MCF 10A (cell line): ENCODE data around the gene BSND. TPM values are rescaled to one million over a fixed set of nuclear protein-coding genes. Genes with fewer than 3 reads are reported as not detected.

Source experiments
- BruUV-seq: library from RNA; stranded (reverse); fragments of 400-500 nt; replicated peaks from 2 replicates; lab custom pipeline; 2021; lab: Mats Ljungman, UMichigan
- CTCF ChIA-PET: fragments of 300-600 bp; sonication (Branson Sonifier 250); formaldehyde crosslinking; extraction: SDS; loops from one replicate; lab custom pipeline; 2021; ENCODE audit warnings: antibody characterized with exemption, inconsistent platforms; lab: Yijun Ruan, JAX
- POLR2A ChIA-PET: fragments of 300-600, 350-650 bp; sonication (Branson Sonifier 250); formaldehyde crosslinking; extraction: SDS; loops from one replicate; lab custom pipeline; 2020; ENCODE audit warnings: antibody characterized with exemption, inconsistent platforms; lab: Yijun Ruan, JAX
- DNase-seq: peaks from one replicate; pipeline ENCODE4 v3.0.0-alpha.2; 2018; ENCODE audit not compliant: unreplicated experiment
- H3K27ac Mint-ChIP-seq: one replicate; pipeline ENCODE4 v1.8.0; 2022; ENCODE audit warnings: mild to moderate bottlenecking, low read depth, mixed read lengths; ENCODE audit not compliant: unreplicated experiment
- H3K27me3 Mint-ChIP-seq: one replicate; pipeline ENCODE4 v1.8.0; 2022; ENCODE audit warnings: mixed read lengths; ENCODE audit not compliant: insufficient read depth, unreplicated experiment
- H3K36me3 Mint-ChIP-seq: one replicate; pipeline ENCODE4 v1.8.0; 2022; ENCODE audit warnings: mild to moderate bottlenecking, moderate library complexity, mixed read lengths; ENCODE audit not compliant: insufficient read depth, unreplicated experiment
- H3K4me1 Mint-ChIP-seq: one replicate; pipeline ENCODE4 v1.8.0; 2022; ENCODE audit warnings: mixed read lengths; ENCODE audit not compliant: insufficient read depth, unreplicated experiment
- H3K4me3 Mint-ChIP-seq: one replicate; pipeline ENCODE4 v1.8.0; 2022; ENCODE audit warnings: mild to moderate bottlenecking, moderate library complexity, mixed read lengths; ENCODE audit not compliant: unreplicated experiment
- H3K9me3 Mint-ChIP-seq: one replicate; pipeline ENCODE4 v1.8.0; 2022; ENCODE audit warnings: mixed read lengths; ENCODE audit not compliant: unreplicated experiment
- CTCF ChIP-seq: fragments of 200-600 bp; IDR thresholded peaks from one replicate; pipeline ENCODE4 v1.8.0; 2022; ENCODE audit warnings: antibody characterized with exemption, mild to moderate bottlenecking; ENCODE audit not compliant: unreplicated experiment
- intact Hi-C: fragments of 100-400 bp; cut with micrococcal nuclease; formaldehyde crosslinking; loops from 2 replicates; pipeline ENCODE4 v1.14.1; 2022
- total RNA-seq: library from RNA; stranded (reverse); gene quantifications from 2 replicates; pipeline ENCODE4 v1.2.3, GENCODE V29; 2022

BSND gene
- total RNA-seq, 1 experiment from 2014 or later, result not detected

DNA sequence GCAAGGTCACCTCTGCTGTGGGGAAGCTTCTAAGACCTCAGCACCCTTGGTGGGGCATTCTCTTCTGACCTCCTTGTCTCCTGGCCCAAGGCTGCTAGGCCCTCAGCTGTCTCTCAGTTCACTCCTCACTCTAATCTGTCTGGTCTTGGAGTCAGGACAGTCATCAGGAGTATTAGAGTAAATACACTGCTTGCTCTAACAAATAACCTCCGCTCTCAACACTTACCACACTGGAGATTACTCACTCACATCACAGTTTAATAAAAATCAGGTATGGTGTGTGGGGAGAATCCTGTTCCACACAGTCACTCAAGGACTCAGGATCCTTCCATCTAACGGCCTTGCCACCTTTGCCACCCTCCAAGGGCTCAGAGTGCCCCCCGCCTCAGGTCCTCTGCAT is 44.9 kb upstream of the BSND start:
- intact Hi-C loops, result no loop called here
- no peak for TF ChIP-seq CTCF
- no peaks in the 10 kb centered on the region for H3K27me3 Mint-ChIP-seq
- DNase-seq, result no peak
- H3K36me3 Mint-ChIP-seq, result peaks cover 7% of the 10 kb centered on the region
- ChIA-PET CTCF (interaction anchor here (1.3 to 12.3 kb wide), 3 partner anchors 9 to 68 kb away, joined by 4 to 385 read pairs (median 81); partner anchors contain the start of gene BSND), POLR2A (interaction anchor here (0.7 kb wide), 1 partner anchor 1874 kb away, joined by 3 read pairs; no protein-coding TSS in a partner anchor)
- H3K4me3 Mint-ChIP-seq, result no peak overlapping the region
- peaks cover 27% of the 10 kb centered on the region for H3K4me1 Mint-ChIP-seq
- peaks cover 8% of the 10 kb centered on the region for H3K9me3 Mint-ChIP-seq
- BruUV-seq, result no TSS peak
- peak overlapping the region; percentile 90 for H3K27ac Mint-ChIP-seq

DNA sequence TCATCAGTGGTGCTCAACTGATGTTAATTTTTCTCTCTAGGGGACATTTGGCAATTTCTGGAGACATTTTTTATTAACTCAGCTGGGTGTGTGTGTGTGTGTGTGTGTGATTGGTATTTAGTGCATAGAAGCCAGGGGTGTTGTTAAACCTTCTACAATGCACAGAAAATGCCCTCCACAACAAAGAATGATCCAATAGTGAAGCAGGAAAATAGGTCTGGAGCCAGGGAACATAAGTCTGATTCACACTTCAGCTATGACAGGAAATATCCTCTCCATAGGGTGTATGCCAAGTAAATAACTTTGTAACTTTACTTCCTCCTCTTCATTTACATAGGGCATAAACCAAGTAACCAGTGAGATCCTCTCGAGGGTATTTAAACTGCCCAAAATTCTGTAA is 43.4 kb upstream of the BSND start:
- BruUV-seq, result no TSS peak
- DNase-seq, result peak; percentile 80
- peak overlapping the region; percentile 23 for H3K4me3 Mint-ChIP-seq
- peak overlapping the region; percentile 90 for H3K27ac Mint-ChIP-seq
- peaks cover 8% of the 10 kb centered on the region for H3K9me3 Mint-ChIP-seq
- ChIA-PET CTCF (interaction anchor here (4.7 kb wide), 1 partner anchor 41 kb away, joined by 19 read pairs; no protein-coding TSS in a partner anchor), POLR2A (interaction anchor here (0.7 to 1.0 kb wide), 3 partner anchors 10 to 126 kb away, joined by 4 to 5 read pairs (median 4); no protein-coding TSS in a partner anchor)
- peaks cover 21% of the 10 kb centered on the region for H3K4me1 Mint-ChIP-seq
- TF ChIP-seq CTCF, result no peak
- H3K27me3 Mint-ChIP-seq, result no peaks in the 10 kb centered on the region
- H3K36me3 Mint-ChIP-seq, result peaks cover 2% of the 10 kb centered on the region
- intact Hi-C loops, result no loop called here

- Mint-ChIP-seq H3K27me3 (no peaks in the 10 kb centered on the region), H3K4me3 (no peak overlapping the region), H3K36me3 (no peaks in the 10 kb centered on the region), H3K27ac (no peak overlapping the region), H3K4me1 (peaks cover 19% of the 10 kb centered on the region), H3K9me3 (peaks cover 8% of the 10 kb centered on the region)
- no peak for TF ChIP-seq CTCF
- DNase-seq, result no peak
- POLR2A ChIA-PET, result interaction anchor here (1.2 to 1.6 kb wide), 3 partner anchors 11 to 71 kb away, joined by 3 to 4 read pairs (median 4); no protein-coding TSS in a partner anchor
- CTCF ChIA-PET, result interaction anchor here (0.6 to 4.7 kb wide), 6 partner anchors 11 to 48 kb away, joined by 3 to 19 read pairs (median 4); no protein-coding TSS in a partner anchor
- no TSS peak for BruUV-seq
- intact Hi-C loops, result no loop called here
These were observed 42.0 kb upstream of the BSND start for GRCh38 chr1:54956726-54957125.

DNA sequence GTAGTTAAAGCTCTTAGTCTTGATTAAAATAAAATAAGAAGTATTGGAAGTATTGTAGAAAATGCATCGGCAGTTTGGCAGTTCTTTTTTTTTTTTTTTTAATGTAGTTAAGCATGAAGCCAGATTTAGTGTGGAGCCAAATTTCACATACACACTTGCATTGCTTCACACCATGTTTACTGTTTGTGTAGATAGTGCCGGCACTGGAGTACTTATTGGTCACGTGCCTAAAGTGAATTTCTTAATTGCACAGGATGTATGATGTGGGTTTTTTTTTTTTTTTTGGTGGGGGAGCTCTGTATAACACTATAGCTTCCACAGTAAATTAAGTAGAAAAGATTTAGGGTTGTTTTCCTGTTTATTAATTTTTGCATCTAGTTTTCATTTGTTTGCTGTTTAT is 39.5 kb upstream of the BSND start:
- no TSS peak for BruUV-seq
- no peaks in the 10 kb centered on the region for H3K36me3 Mint-ChIP-seq
- intact Hi-C loops, result no loop called here

More for the DNA sequence above, 39.5 kb upstream of the BSND start:
- DNase-seq, result peak; percentile 79
- Mint-ChIP-seq H3K9me3 (peaks cover 8% of the 10 kb centered on the region), H3K27ac (no peak overlapping the region), H3K4me1 (peaks cover 15% of the 10 kb centered on the region), H3K4me3 (no peak overlapping the region), H3K27me3 (no peaks in the 10 kb centered on the region)
- no peak for TF ChIP-seq CTCF
- ChIA-PET CTCF (interaction anchor here (0.7 to 4.7 kb wide), 6 partner anchors 9 to 877 kb away, joined by 3 to 19 read pairs (median 5); no protein-coding TSS in a partner anchor), POLR2A (interaction anchor here (0.6 to 0.7 kb wide), 2 partner anchors 73 to 927 kb away, joined by 3 to 4 read pairs; partner anchors contain the start of gene DHCR24)
